Tibial artery (tissue), 4 donors: ENCODE measurements around the gene HDAC1.

Source experiments
- DNase-seq, 2 donors: peaks; one replicate each; pipeline ENCODE4 v3.0.0-alpha.2; 2019
- H3K27ac ChIP-seq, 2 donors: fragments of 200-600 bp; sonication (generic) in 1 of 2; 1 replicate in 1 of 2; 2 replicates in 1 of 2; pipeline ENCODE4 v1.5.1; 2018 to 2019; ENCODE audit warnings: mild to moderate bottlenecking in 1 of 2
- H3K27me3 ChIP-seq, 2 donors: fragments of 200-600 bp; sonication (generic) in 1 of 2; one replicate each; pipeline versions ENCODE4 v1.5.1 to v1.6.0; 2016 to 2019
- H3K36me3 ChIP-seq, 3 donors: fragments of 200-600 bp; sonication (generic) in 2 of 3; one replicate each; pipeline ENCODE4 v1.5.1; 2016 to 2019; ENCODE audit warnings: mild to moderate bottlenecking in 2 of 3
- H3K4me1 ChIP-seq, 4 donors: fragments of 200-600 bp; sonication (generic) in 2 of 4; 1 replicate in 3 of 4; 2 replicates in 1 of 4; pipeline ENCODE4 v1.5.1; 2016 to 2019
- H3K4me3 ChIP-seq, 2 donors: fragments of 200-600 bp; sonication (generic) in 1 of 2; 1 replicate in 1 of 2; 2 replicates in 1 of 2; pipeline ENCODE4 v1.5.1; 2018 to 2019; ENCODE audit warnings: mild to moderate bottlenecking in 2 of 2
- H3K9me3 ChIP-seq, 3 donors: fragments of 200-600 bp; sonication (generic) in 1 of 3; one replicate each; pipeline ENCODE4 v1.5.1; 2016 to 2019
- CTCF ChIP-seq, 2 experiments: fragments of 200-600 bp in 1 of 2; fragments of 450-650 bp in 1 of 2; IDR thresholded peaks; one replicate each; pipeline ENCODE4 v1.5.1; 2017 to 2019; ENCODE audit warnings: antibody characterized with exemption in 2 of 2, mild to moderate bottlenecking in 1 of 2, moderate library complexity in 1 of 2
- intact Hi-C: fragments of 100-400 bp; cut with DNase I; formaldehyde crosslinking; loops from one replicate; pipeline ENCODE4 v1.15.0; 2023; ENCODE audit warnings: low total_unique reads

Gene HDAC1

GRCh38 chr1:32339363-32339978 is 47.6 kb downstream of the HDAC1 start:
- H3K9me3 ChIP-seq = no peaks in the 10 kb centered on the region
- H3K27ac ChIP-seq = no peak overlapping the region
- no peak overlapping the region for H3K4me3 ChIP-seq
- H3K36me3 ChIP-seq = no peaks in the 10 kb centered on the region
- peaks cover 0 to 12% of the 10 kb centered on the region in 2 donors for H3K27me3 ChIP-seq
- no peak for DNase-seq
- H3K4me1 ChIP-seq = peaks cover 0 to 39% (median 21%) of the 10 kb centered on the region in 4 donors
- TF ChIP-seq CTCF (IDR thresholded peaks at IDR 0.05) = no peak
- intact Hi-C loops = no loop called here

- peaks cover 0 to 22% (median 4%) of the 10 kb centered on the region in 4 donors for H3K4me1 ChIP-seq
- intact Hi-C loops = no loop called here
- H3K4me3 ChIP-seq = no peak overlapping the region
- H3K27ac ChIP-seq = no peak overlapping the region
- no peaks in the 10 kb centered on the region for H3K27me3 ChIP-seq
- TF ChIP-seq CTCF (IDR thresholded peaks at IDR 0.05) = no peak
- no peaks in the 10 kb centered on the region for H3K36me3 ChIP-seq
- H3K9me3 ChIP-seq = no peaks in the 10 kb centered on the region
- no peak for DNase-seq
These were observed 49.4 kb downstream of the HDAC1 start for GRCh38 chr1:32341186-32341757.

GRCh38 chr1:32341971-32342370 is 50.1 kb downstream of the HDAC1 start:
- intact Hi-C loops = no loop called here
- Histone ChIP-seq H3K27me3 (no peaks in the 10 kb centered on the region), H3K4me1 (peaks cover 0 to 15% (median 0%) of the 10 kb centered on the region in 4 donors), H3K4me3 (no peak overlapping the region), H3K36me3 (no peaks in the 10 kb centered on the region), H3K27ac (no peak overlapping the region), H3K9me3 (no peaks in the 10 kb centered on the region)
- no peak for TF ChIP-seq CTCF (IDR thresholded peaks at IDR 0.05)
- DNase-seq = no peak

GRCh38 chr1:32342704-32343103 is 50.8 kb downstream of the HDAC1 start:
- no peaks in the 10 kb centered on the region for H3K9me3 ChIP-seq
- TF ChIP-seq CTCF (IDR thresholded peaks at IDR 0.05) = no peak
- H3K4me3 ChIP-seq = no peak overlapping the region
- no peaks in the 10 kb centered on the region for H3K36me3 ChIP-seq
- no peak overlapping the region for H3K27ac ChIP-seq
- no peaks in the 10 kb centered on the region for H3K27me3 ChIP-seq
- peaks cover 0 to 9% (median 0%) of the 10 kb centered on the region in 4 donors for H3K4me1 ChIP-seq
- intact Hi-C loops = no loop called here
- DNase-seq = no peak

- DNase-seq = no peak
These were observed 53.5 kb downstream of the HDAC1 start for GRCh38 chr1:32345289-32345827.

More at GRCh38 chr1:32345289-32345827, 53.5 kb downstream of the HDAC1 start:
- Histone ChIP-seq H3K4me3 (no peak overlapping the region), H3K9me3 (no peaks in the 10 kb centered on the region), H3K36me3 (no peaks in the 10 kb centered on the region), H3K4me1 (peaks cover 0 to 4% (median 0%) of the 10 kb centered on the region in 4 donors), H3K27ac (no peak overlapping the region), H3K27me3 (no peaks in the 10 kb centered on the region)
- TF ChIP-seq CTCF (IDR thresholded peaks at IDR 0.05) = no peak
- intact Hi-C loops = no loop called here
